Stimulated activated effector memory CD8-positive, alpha-beta T cell treated with anti-CD3 and anti-CD28 coated beads, Interleukin-12 subunit alpha, Interleukin-12 subunit beta, amount 100 ng/mL, for 72 hours (primary cell): ENCODE results near the gene DPM3.

Experiments
- ATAC-seq: fragments of 150-1000 bp; cut with Tn5 transposase; 2 replicates; pipeline ENCODE4 v1.10.0; 2021
- DNase-seq, 2 donors: peaks; one replicate each; pipeline ENCODE4 v3.0.0; 2021 to 2022; ENCODE audit warnings: low spot score in 2 of 2
- H3K27ac Mint-ChIP-seq: one replicate; pipeline ENCODE4 v1.8.0; 2022; ENCODE audit warnings: mild to moderate bottlenecking, mixed read lengths
- H3K36me3 Mint-ChIP-seq: one replicate; pipeline ENCODE4 v1.8.0; 2022; ENCODE audit warnings: mild to moderate bottlenecking, mixed read lengths
- H3K4me1 Mint-ChIP-seq: one replicate; pipeline ENCODE4 v1.8.0; 2022; ENCODE audit warnings: mixed read lengths
- H3K4me3 Mint-ChIP-seq: one replicate; pipeline ENCODE4 v1.8.0; 2022; ENCODE audit warnings: mild to moderate bottlenecking, mixed read lengths
- H3K9me3 Mint-ChIP-seq: one replicate; pipeline ENCODE4 v1.8.0; 2022; ENCODE audit warnings: mixed read lengths

The DPM3 gene

DNA sequence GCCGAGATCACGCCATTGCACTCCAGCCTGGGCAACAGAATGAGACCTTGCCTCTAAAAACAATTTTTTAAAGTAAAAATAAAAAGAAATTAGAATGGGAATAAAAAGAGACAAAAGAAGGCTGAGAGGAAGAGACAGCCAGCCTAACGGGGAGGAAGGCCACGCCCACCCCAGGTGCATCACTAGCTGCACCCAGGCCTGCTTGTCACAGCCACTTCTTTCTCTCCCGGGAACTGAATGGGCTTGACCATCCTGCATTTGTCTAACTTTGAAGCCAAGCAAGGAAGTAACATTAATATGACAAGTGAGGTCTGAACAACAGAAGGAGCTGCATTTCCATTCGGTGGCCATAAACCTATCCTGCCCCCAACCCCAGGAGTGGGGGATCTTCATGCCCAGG is 33.5 kb downstream of the DPM3 start:
- H3K9me3 Mint-ChIP-seq: no peaks in the 10 kb centered on the region
- H3K4me3 Mint-ChIP-seq: no peak overlapping the region
- no peaks in the 10 kb centered on the region for H3K4me1 Mint-ChIP-seq
- no peaks in the 10 kb centered on the region for H3K36me3 Mint-ChIP-seq
- DNase-seq (no peak), ATAC-seq (no peak)
- no peak overlapping the region for H3K27ac Mint-ChIP-seq

DNA sequence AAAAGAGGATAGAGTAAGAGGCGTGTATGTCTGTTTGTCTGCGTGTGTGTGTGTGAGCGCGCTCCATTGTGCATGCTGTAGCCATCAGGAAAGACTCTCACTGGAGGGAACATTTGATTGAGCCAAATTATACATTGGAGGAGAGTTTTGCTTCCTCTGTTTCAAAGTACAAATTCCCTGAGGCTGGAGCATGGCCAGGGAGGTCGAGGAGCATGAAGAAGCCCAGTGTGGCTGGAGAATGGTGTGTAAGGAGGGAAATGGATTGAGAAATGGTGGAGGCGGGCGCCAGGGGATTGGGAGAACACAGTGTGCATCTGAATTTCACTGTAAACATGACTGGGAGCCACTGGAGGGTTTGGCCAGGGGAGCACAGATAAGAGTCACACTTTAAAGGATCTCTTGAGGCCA is 34.7 kb downstream of the DPM3 start:
- Mint-ChIP-seq H3K4me1 (no peaks in the 10 kb centered on the region), H3K9me3 (no peaks in the 10 kb centered on the region), H3K4me3 (no peak overlapping the region), H3K36me3 (no peaks in the 10 kb centered on the region), H3K27ac (no peak overlapping the region)
- DNase-seq (no peak), ATAC-seq (no peak)

- ATAC-seq: no peak
- Mint-ChIP-seq H3K36me3 (no peaks in the 10 kb centered on the region), H3K27ac (no peak overlapping the region), H3K4me1 (no peaks in the 10 kb centered on the region), H3K9me3 (no peaks in the 10 kb centered on the region), H3K4me3 (no peak overlapping the region)
- DNase-seq: no peak
These were observed 35.5 kb downstream of the DPM3 start for GRCh38 chr1:155104605-155105534.

DNA sequence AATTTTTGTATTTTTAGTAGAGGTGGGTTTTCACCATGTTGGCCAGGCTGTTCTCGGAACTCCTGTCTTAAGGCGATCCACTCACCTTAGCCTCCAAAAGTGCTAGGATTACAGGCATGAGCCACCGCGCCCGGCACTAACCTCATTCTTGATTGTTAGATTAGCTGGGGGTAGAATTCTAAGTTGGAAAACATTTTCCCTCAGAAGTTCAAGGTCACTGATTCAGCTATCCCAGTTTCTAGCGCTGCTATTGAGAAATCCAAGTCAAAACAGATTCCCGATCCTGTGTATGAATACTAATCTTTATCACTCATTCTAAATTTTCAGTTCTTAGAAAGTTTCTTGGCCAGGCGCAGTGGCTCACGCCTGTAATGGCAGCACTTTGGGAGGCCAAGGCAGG is 37.0 kb downstream of the DPM3 start:
- no peak for DNase-seq
- no peak overlapping the region for H3K4me3 Mint-ChIP-seq
- no peaks in the 10 kb centered on the region for H3K36me3 Mint-ChIP-seq
- H3K27ac Mint-ChIP-seq: no peak overlapping the region
- ATAC-seq: no peak
- H3K4me1 Mint-ChIP-seq: no peaks in the 10 kb centered on the region
- H3K9me3 Mint-ChIP-seq: no peaks in the 10 kb centered on the region

DNA sequence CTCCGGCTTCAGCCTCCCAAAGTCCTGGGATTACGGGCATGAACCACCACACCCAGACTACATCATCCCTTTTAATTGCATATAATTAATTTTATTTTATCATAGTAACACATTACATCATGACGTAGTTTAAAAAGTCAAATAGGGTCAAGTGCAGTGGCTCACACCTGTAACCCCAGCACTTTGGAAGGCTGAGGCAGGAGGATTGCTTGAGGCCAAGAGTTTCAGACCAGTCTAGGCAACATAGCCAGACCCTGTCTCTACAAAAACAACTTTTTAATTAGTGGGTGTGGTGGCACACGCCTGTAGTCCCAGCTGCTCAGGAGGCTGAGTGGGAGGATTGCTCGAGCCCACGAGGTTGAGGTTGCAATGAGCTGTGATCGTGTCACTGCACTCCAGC is 41.0 kb downstream of the DPM3 start:
- Mint-ChIP-seq H3K4me3 (no peak overlapping the region), H3K4me1 (no peaks in the 10 kb centered on the region), H3K9me3 (no peaks in the 10 kb centered on the region), H3K36me3 (no peaks in the 10 kb centered on the region), H3K27ac (no peak overlapping the region)
- ATAC-seq (no peak), DNase-seq (no peak)

DNA sequence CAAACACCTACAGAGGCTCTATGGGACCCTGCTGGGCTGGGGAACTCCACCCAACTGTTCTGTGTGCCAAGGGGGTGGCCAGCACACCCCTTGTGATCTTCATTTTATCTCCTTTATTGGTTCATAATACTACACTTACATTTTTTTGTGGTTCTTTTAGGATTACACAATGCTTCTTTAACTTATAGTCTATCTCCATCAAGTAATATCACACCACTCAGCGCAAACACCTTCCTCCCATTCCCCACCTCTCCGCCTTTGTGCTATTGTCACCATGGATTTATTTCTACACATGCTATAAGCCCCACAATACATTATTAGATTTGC is 45.7 kb downstream of the DPM3 start:
- Mint-ChIP-seq H3K9me3 (no peaks in the 10 kb centered on the region), H3K4me1 (peaks cover 8% of the 10 kb centered on the region), H3K27ac (no peak overlapping the region), H3K4me3 (no peak overlapping the region), H3K36me3 (no peaks in the 10 kb centered on the region)
- no peak for DNase-seq
- ATAC-seq: peak; percentile 20

- H3K4me1 Mint-ChIP-seq: peaks cover 8% of the 10 kb centered on the region
- no peaks in the 10 kb centered on the region for H3K9me3 Mint-ChIP-seq
- ATAC-seq: peak; percentile 27
- no peak overlapping the region for H3K4me3 Mint-ChIP-seq
- peak overlapping the region; percentile 50 for H3K27ac Mint-ChIP-seq
- DNase-seq: no peak
- no peaks in the 10 kb centered on the region for H3K36me3 Mint-ChIP-seq
These were observed 46.3 kb downstream of the DPM3 start for GRCh38 chr1:155093911-155094621.

DNA sequence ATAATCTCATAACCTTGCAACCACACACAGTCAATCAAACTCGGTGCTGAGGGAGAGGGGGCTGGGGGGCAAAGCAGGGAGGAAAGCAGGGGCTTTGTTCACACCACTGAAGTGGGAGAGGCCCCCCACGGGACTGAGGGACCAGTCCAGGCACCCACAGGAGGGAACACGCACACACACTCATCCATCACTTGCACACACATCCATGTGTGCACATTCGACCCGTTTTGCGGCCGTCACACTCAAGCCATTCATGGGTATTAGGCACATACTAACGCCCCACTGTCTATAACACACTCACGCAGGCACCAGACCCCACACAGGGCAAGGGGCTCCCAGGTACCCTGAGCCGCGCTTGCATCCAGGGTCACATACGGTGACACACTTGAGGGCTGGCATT is 47.7 kb downstream of the DPM3 start:
- peaks cover 8% of the 10 kb centered on the region for H3K4me1 Mint-ChIP-seq
- no peaks in the 10 kb centered on the region for H3K9me3 Mint-ChIP-seq
- peak overlapping the region; percentile 50 for H3K27ac Mint-ChIP-seq
- H3K36me3 Mint-ChIP-seq: no peaks in the 10 kb centered on the region
- no peak for ATAC-seq
- no peak overlapping the region for H3K4me3 Mint-ChIP-seq
- DNase-seq: no peak

- ATAC-seq (peak; percentile 29), DNase-seq (no peak)
- no peaks in the 10 kb centered on the region for H3K36me3 Mint-ChIP-seq
- no peak overlapping the region for H3K4me3 Mint-ChIP-seq
- no peak overlapping the region for H3K27ac Mint-ChIP-seq
- peaks cover 8% of the 10 kb centered on the region for H3K4me1 Mint-ChIP-seq
- no peaks in the 10 kb centered on the region for H3K9me3 Mint-ChIP-seq
These were observed 48.2 kb downstream of the DPM3 start for GRCh38 chr1:155092131-155092530.

- peak; percentile 74 for ATAC-seq
- H3K27ac Mint-ChIP-seq: no peak overlapping the region
- no peaks in the 10 kb centered on the region for H3K36me3 Mint-ChIP-seq
- peak; percentile 86 to 91 for DNase-seq
- no peaks in the 10 kb centered on the region for H3K9me3 Mint-ChIP-seq
- no peak overlapping the region for H3K4me3 Mint-ChIP-seq
- H3K4me1 Mint-ChIP-seq: peaks cover 9% of the 10 kb centered on the region
These were observed 49.0 kb downstream of the DPM3 start for GRCh38 chr1:155091071-155092051.
